Endodermal cell (in vitro differentiated cells): ENCODE results near the gene RAI14. TPM values are rescaled to one million over a fixed set of nuclear protein-coding genes. Genes with fewer than 3 reads are reported as not detected.

Experiments
- DNase-seq: peaks from one replicate; pipeline ENCODE4 v3.0.0-alpha.2; 2017
- H3K27ac ChIP-seq: 2 replicates; pipeline ENCODE4 v1.5.1; 2013; ENCODE audit warnings: mild to moderate bottlenecking, low read depth, low read length, moderate library complexity
- H3K27me3 ChIP-seq: 2 replicates; pipeline ENCODE4 v1.6.1; 2013; ENCODE audit warnings: mild to moderate bottlenecking, low read length, moderate library complexity; ENCODE audit not compliant: insufficient read depth, control insufficient read depth, poor library complexity, severe bottlenecking
- H3K36me3 ChIP-seq: 2 replicates; pipeline ENCODE4 v1.7.0; 2013; ENCODE audit warnings: mild to moderate bottlenecking, low read length, moderate library complexity; ENCODE audit not compliant: control insufficient read depth, insufficient read depth
- H3K4me1 ChIP-seq: one replicate; pipeline ENCODE4 v1.7.0; 2013; ENCODE audit warnings: low read length; ENCODE audit not compliant: control insufficient read depth, insufficient read depth
- H3K4me3 ChIP-seq: 2 replicates; pipeline ENCODE4 v1.5.1; 2013; ENCODE audit warnings: mild to moderate bottlenecking, low read length, moderate library complexity
- H3K9ac ChIP-seq: 2 replicates; pipeline ENCODE4 v1.6.1; 2013; ENCODE audit warnings: mild to moderate bottlenecking, low read length, moderate library complexity; ENCODE audit not compliant: poor library complexity, severe bottlenecking; ENCODE audit errors: extremely low read depth
- H3K9me3 ChIP-seq: 2 replicates; pipeline ENCODE4 v1.6.1; 2013; ENCODE audit warnings: mild to moderate bottlenecking, low read length, moderate library complexity; ENCODE audit not compliant: control insufficient read depth
- H3K27ac Mint-ChIP-seq: 2 replicates; pipeline ENCODE4 v1.8.0; 2020; ENCODE audit warnings: mixed read lengths
- H3K27me3 Mint-ChIP-seq: 2 replicates; pipeline ENCODE4 v1.8.0; 2021; ENCODE audit warnings: mild to moderate bottlenecking, mixed read lengths; ENCODE audit not compliant: insufficient read depth
- H3K36me3 Mint-ChIP-seq: 2 replicates; pipeline ENCODE4 v1.8.0; 2020; ENCODE audit warnings: low read depth, mixed read lengths
- H3K4me1 Mint-ChIP-seq: 2 replicates; pipeline ENCODE4 v1.8.0; 2020; ENCODE audit warnings: mixed read lengths
- H3K4me3 Mint-ChIP-seq: 2 replicates; pipeline ENCODE4 v1.8.0; 2020; ENCODE audit warnings: mild to moderate bottlenecking, moderate library complexity, mixed read lengths
- H3K9me3 Mint-ChIP-seq: 2 replicates; pipeline ENCODE4 v1.8.0; 2020; ENCODE audit warnings: mild to moderate bottlenecking, mixed read lengths
- CTCF ChIP-seq: fragments of 200-600 bp; sonication (generic); conservative IDR thresholded peaks from 2 replicates; pipeline ENCODE4 v1.5.0; 2021; ENCODE audit warnings: antibody characterized with exemption, mild to moderate bottlenecking
- WGBS, 2 experiments: methylation state at CpG; one replicate each; pipeline versions ENCODE4 v1.1.5 to v1.1.7; 2013; ENCODE audit warnings: missing lambda C conversion rate in 2 of 2, mixed read lengths in 1 of 2; ENCODE audit not compliant: insufficient coverage in 1 of 2, insufficient read length in 1 of 2; 5-methylcytosine and 5-hydroxymethylcytosine counted together
- total RNA-seq, 2 donors: library from RNA; stranded (reverse); fragmentation: NEBNext Ultra II Directional in 1 of 2; extraction: Animal tissue kit (Norgen Biotek cat#: 25700) in 1 of 2; gene quantifications; 2 replicates in 1 of 2; 3 replicates in 1 of 2; pipeline ENCODE4 v1.2.1, GENCODE V29; 2021

Gene RAI14
- total RNA-seq, 2 donors from 2014 or later, result 66.6 to 87.5 TPM

GRCh38 chr5:34687269-34688011 is 31.3 kb downstream of the RAI14 start:
- peak overlapping the region; percentile 42 for H3K4me3 Mint-ChIP-seq
- Histone ChIP-seq H3K4me1 (peaks cover 21% of the 10 kb centered on the region), H3K27ac (no peak overlapping the region), H3K27me3 (no peaks in the 10 kb centered on the region), H3K9me3 (peaks cover 5% of the 10 kb centered on the region), H3K9ac (no peak overlapping the region), H3K36me3 (peaks cover 44% of the 10 kb centered on the region), H3K4me3 (peak overlapping the region; percentile 74)
- peaks cover 56% of the 10 kb centered on the region for H3K4me1 Mint-ChIP-seq
- TF ChIP-seq CTCF, result no peak
- peaks cover 2% of the 10 kb centered on the region for H3K9me3 Mint-ChIP-seq
- peak; percentile 6 for DNase-seq
- no peaks in the 10 kb centered on the region for H3K27me3 Mint-ChIP-seq
- H3K27ac Mint-ChIP-seq, result peak overlapping the region; percentile 97
- WGBS, 2 experiments, result 75 to 88% methylated on average over 2 to 7 of the region's 10 CpGs
- H3K36me3 Mint-ChIP-seq, result peaks cover 39% of the 10 kb centered on the region

- H3K9ac ChIP-seq, result no peak overlapping the region
- peaks cover 2% of the 10 kb centered on the region for H3K9me3 Mint-ChIP-seq
- no peak overlapping the region for H3K27ac ChIP-seq
- TF ChIP-seq CTCF, result no peak
- H3K36me3 ChIP-seq, result peaks cover 52% of the 10 kb centered on the region
- no peaks in the 10 kb centered on the region for H3K27me3 Mint-ChIP-seq
- H3K27me3 ChIP-seq, result no peaks in the 10 kb centered on the region
- H3K9me3 ChIP-seq, result peaks cover 5% of the 10 kb centered on the region
- no peak for DNase-seq
- H3K27ac Mint-ChIP-seq, result peak overlapping the region; percentile 66
- H3K4me3 ChIP-seq, result no peak overlapping the region
- 93 to 94% methylated on average over 3 to 7 of the region's 7 CpGs for WGBS, 2 experiments
- peaks cover 39% of the 10 kb centered on the region for H3K36me3 Mint-ChIP-seq
- H3K4me1 ChIP-seq, result peaks cover 21% of the 10 kb centered on the region
- H3K4me3 Mint-ChIP-seq, result no peak overlapping the region
- peaks cover 48% of the 10 kb centered on the region for H3K4me1 Mint-ChIP-seq
Observed at GRCh38 chr5:34688015-34688810, 32.1 kb downstream of the RAI14 start.

GRCh38 chr5:34690301-34690700 is 34.2 kb downstream of the RAI14 start:
- Histone ChIP-seq H3K36me3 (peaks cover 57% of the 10 kb centered on the region), H3K9me3 (peaks cover 5% of the 10 kb centered on the region), H3K4me3 (no peak overlapping the region), H3K9ac (no peak overlapping the region), H3K4me1 (peaks cover 15% of the 10 kb centered on the region), H3K27ac (no peak overlapping the region), H3K27me3 (no peaks in the 10 kb centered on the region)
- H3K27ac Mint-ChIP-seq, result peak overlapping the region; percentile 27
- H3K4me1 Mint-ChIP-seq, result peaks cover 29% of the 10 kb centered on the region
- no peak overlapping the region for H3K4me3 Mint-ChIP-seq
- DNase-seq, result peak; percentile 31
- WGBS, 2 experiments, result 67 to 85% methylated on average over 3 to 8 of the region's 8 CpGs
- H3K36me3 Mint-ChIP-seq, result peaks cover 39% of the 10 kb centered on the region
- no peaks in the 10 kb centered on the region for H3K27me3 Mint-ChIP-seq
- TF ChIP-seq CTCF, result no peak
- H3K9me3 Mint-ChIP-seq, result peaks cover 2% of the 10 kb centered on the region
